Heart left ventricle (tissue), 16 donors: ENCODE results near the gene CTNNA3. TPM values are rescaled to one million over a fixed set of nuclear protein-coding genes. Genes with fewer than 3 reads are reported as not detected.

Source experiments
- ATAC-seq, 4 donors: fragments of 200-7000 bp; cut with Tn5 transposase; one replicate each; pipeline ENCODE4 v1.9.1; 2020 to 2022; ENCODE audit warnings: moderate library complexity in 4 of 4, mild to moderate bottlenecking in 3 of 4, moderate number of reproducible peaks in 1 of 4
- DNase-seq, 5 donors: peaks; one replicate each; pipeline ENCODE4 v3.0.0-alpha.2; 2020
- H3K27ac ChIP-seq, 12 donors: fragments of 200-600 bp; sonication (generic) in 4 of 12; one replicate each; pipeline versions ENCODE4 v1.5.0 to v1.8.0; 2016 to 2022; ENCODE audit warnings: mild to moderate bottlenecking in 2 of 12
- H3K27me3 ChIP-seq, 9 donors: fragments of 200-600 bp; sonication (generic) in 2 of 9; one replicate each; pipeline versions ENCODE4 v1.5.1 to v1.8.0; 2016 to 2022; ENCODE audit warnings: mild to moderate bottlenecking in 3 of 9
- H3K36me3 ChIP-seq, 9 donors: fragments of 200-600 bp; sonication (generic) in 2 of 9; one replicate each; pipeline versions ENCODE4 v1.5.0 to v1.8.0; 2018 to 2022; ENCODE audit warnings: mild to moderate bottlenecking in 2 of 9
- H3K4me1 ChIP-seq, 12 donors: fragments of 200-600 bp; sonication (generic) in 4 of 12; one replicate each; pipeline versions ENCODE4 v1.5.0 to v1.8.0; 2016 to 2022; ENCODE audit warnings: mild to moderate bottlenecking in 3 of 12
- H3K4me3 ChIP-seq, 12 donors: fragments of 200-600 bp; sonication (generic) in 4 of 12; one replicate each; pipeline versions ENCODE4 v1.5.0 to v1.8.0; 2017 to 2022; ENCODE audit warnings: mild to moderate bottlenecking in 9 of 12, moderate library complexity in 4 of 12
- H3K9me3 ChIP-seq, 12 donors: fragments of 200-600 bp; sonication (generic) in 4 of 12; one replicate each; pipeline versions ENCODE4 v1.5.0 to v1.8.0; 2016 to 2022; ENCODE audit warnings: mild to moderate bottlenecking in 1 of 12
- CTCF ChIP-seq, 12 donors: fragments of 200-600 bp; sonication (generic) in 4 of 12; IDR thresholded peaks; one replicate each; pipeline versions ENCODE4 v1.5.0 to v1.8.0; 2018 to 2022; ENCODE audit warnings: antibody characterized with exemption in 12 of 12, mild to moderate bottlenecking in 5 of 12
- POLR2A ChIP-seq, 2 donors: fragments of 450-650 bp; IDR thresholded peaks; one replicate each; pipeline ENCODE4 v1.6.1; 2017; ENCODE audit warnings: antibody characterized with exemption in 2 of 2, mild to moderate bottlenecking in 2 of 2, moderate library complexity in 2 of 2
- WGBS, 4 donors: extraction: QIAGEN DNeasy Blood & Tissue Kit in 2 of 4; methylation state at CpG; one replicate each; pipeline versions ENCODE4 v1.1.5 to v1.1.7; 2013 to 2018; 5-methylcytosine and 5-hydroxymethylcytosine counted together
- intact Hi-C, 10 donors: fragments of 100-400 bp; cut with DNase I; formaldehyde crosslinking; loops; one replicate each; pipeline versions ENCODE4 v1.11.1 to v1.14.2; 2022
- polyA plus RNA-seq, 2 donors: library from polyadenylated mRNA; stranded (reverse); fragments of 200-250 nt; gene quantifications; one replicate each; pipeline ENCODE4 v1.2.3, GENCODE V29; 2013
- total RNA-seq, 9 donors: library from RNA; depleted of rRNA in 2 of 9; stranded (reverse); fragments of >200 nt in 2 of 9; fragmentation: NEBNext Ultra II Directional in 3 of 9; extraction: Animal tissue kit (Norgen Biotek cat#: 25700) in 3 of 9; gene quantifications; one replicate each; pipeline versions ENCODE4 v1.1.0 to v1.2.4, GENCODE V29; 2016 to 2023
- donor health status: ischemic (EF 13 %, LVEDD 7.1; RV severe dilation, severe dysfunction).
- donor health status: healthy with polysubstance abuse.
- donor health status: DM: no; HTN: yes; CAD: no.
- donor health status: DM: no; HTN: no; CAD: no.
- donor health status: ischemic (EF 25% LVEDD 6.9; RV normal size, moderate dysfunction).
- donor health status: ischemic (EF 25% LVEDD 5.7; RV mildly dilated, moderate dysfunction).
- donor health status: healthy.
- donor health status: DM: yes; HTN: yes; CAD: no.
- donor health status: ischemic (EF 35%, LVEDD 5.7; RV mildly dilated, moderate dysfunction).
- donor health status: nonischemic (EF 11% LVEDD 7.7; RV severe dilation, severe dysfunction).
- donor health status: DM: yes; HTN: yes; CAD: no.
- donor health status: PGD.
- donor health status: ischemic (EF 29% LVEDD 5.4; RV normal size, mild dysfunction).
- donor health status: nonischemic (EF 23%, LVEDD 6.1; RV moderate dilation, normal function).

Gene CTNNA3
- total and polyA plus RNA-seq, 11 donors, result 4.8 to 200 (median 99.0) TPM

- Histone ChIP-seq H3K4me1 (no peaks in the 10 kb centered on the region), H3K27me3 (no peaks in the 10 kb centered on the region), H3K27ac (no peak overlapping the region), H3K9me3 (no peaks in the 10 kb centered on the region), H3K36me3 (no peaks in the 10 kb centered on the region), H3K4me3 (no peak overlapping the region)
- TF ChIP-seq CTCF (IDR thresholded peaks at IDR 0.05) (no peak), POLR2A (IDR thresholded peaks at IDR 0.05) (no peak)
- whole genome bisulfite sequencing, 4 donors, result 46 to 71% (median 58%) methylated on average over 2 of the region's 2 CpGs
- intact Hi-C loops, result no loop called here
- ATAC-seq (no peak), DNase-seq (no peak)
Measured at GRCh38 chr10:66860376-66860945, 835.5 kb downstream of the CTNNA3 start.

- no peak overlapping the region for H3K4me3 ChIP-seq
- WGBS, 4 donors, result 62 to 87% (median 72%) methylated on average over 1 of the region's 1 CpG
- no peaks in the 10 kb centered on the region for H3K9me3 ChIP-seq
- no peak for DNase-seq
- H3K27me3 ChIP-seq, result no peaks in the 10 kb centered on the region
- TF ChIP-seq CTCF (IDR thresholded peaks at IDR 0.05) (no peak), POLR2A (IDR thresholded peaks at IDR 0.05) (no peak)
- no peaks in the 10 kb centered on the region for H3K4me1 ChIP-seq
- H3K36me3 ChIP-seq, result no peaks in the 10 kb centered on the region
- intact Hi-C loops, result no loop called here
- H3K27ac ChIP-seq, result no peak overlapping the region
- no peak for ATAC-seq
Measured at GRCh38 chr10:66852811-66853210, 843.2 kb downstream of the CTNNA3 start.

GRCh38 chr10:66848856-66849255, 847.1 kb downstream of the CTNNA3 start:
- Histone ChIP-seq H3K9me3 (no peaks in the 10 kb centered on the region), H3K4me1 (no peaks in the 10 kb centered on the region), H3K36me3 (no peaks in the 10 kb centered on the region), H3K27me3 (no peaks in the 10 kb centered on the region), H3K27ac (no peak overlapping the region), H3K4me3 (no peak overlapping the region)
- intact Hi-C loops, result no loop called here
- no peak for TF ChIP-seq POLR2A (IDR thresholded peaks at IDR 0.05)
- no peak for TF ChIP-seq CTCF (IDR thresholded peaks at IDR 0.05)
- WGBS, 4 donors, result 63 to 82% (median 72%) methylated on average over 3 of the region's 3 CpGs
- no peak for ATAC-seq
- no peak for DNase-seq

GRCh38 chr10:66844176-66844942, 851.6 kb downstream of the CTNNA3 start:
- intact Hi-C loops, result no loop called here
- DNase-seq (no peak), ATAC-seq (no peak)
- Histone ChIP-seq H3K27ac (no peak overlapping the region), H3K9me3 (no peaks in the 10 kb centered on the region), H3K27me3 (no peaks in the 10 kb centered on the region), H3K4me1 (no peaks in the 10 kb centered on the region), H3K4me3 (no peak overlapping the region), H3K36me3 (no peaks in the 10 kb centered on the region)
- TF ChIP-seq CTCF (IDR thresholded peaks at IDR 0.05) (no peak), POLR2A (IDR thresholded peaks at IDR 0.05) (no peak)
- WGBS, 4 donors, result 81 to 88% (median 84%) methylated on average over 1 of the region's 1 CpG
